ENCODE data around the gene B4GALNT2.

B4GALNT2 gene

GRCh38 chr17:49210158-49211029 lies 77.8 kb downstream of the B4GALNT2 start, which contains the start of the genes ABI3 and GNGT2:
Gene ABI3, plus strand, starts transcription at chr17:49210707. Its CDS starts 18 bp downstream, at chr17:49210725.
Gene GNGT2, minus strand, starts transcription at chr17:49210574. Its CDS starts 3,152 bp downstream, at chr17:49207422.
- peak in 14 of 51 donors; percentile 5 to 41 (median 22) for DNase-seq

GRCh38 chr17:49213399-49213798 lies 80.8 kb downstream of the B4GALNT2 start:
- DNase-seq = no peak

GRCh38 chr17:49213847-49214246 lies 81.3 kb downstream of the B4GALNT2 start:
- DNase-seq = no peak

- DNase-seq = peak in 5 of 51 donors; percentile 5 to 30 (median 8)
Measured at GRCh38 chr17:49214676-49215360, 82.2 kb downstream of the B4GALNT2 start.

- DNase-seq = no peak
Measured at GRCh38 chr17:49216482-49216881, 83.9 kb downstream of the B4GALNT2 start.

GRCh38 chr17:49216953-49217650 lies 84.5 kb downstream of the B4GALNT2 start:
- peak in 12 of 51 donors; percentile 6 to 37 (median 16) for DNase-seq

GRCh38 chr17:49217651-49218413 lies 85.3 kb downstream of the B4GALNT2 start:
- peak in 21 of 51 donors; percentile 11 to 48 (median 23) for DNase-seq

- DNase-seq = peak in 11 of 51 donors; percentile 2 to 30 (median 11)
Measured at GRCh38 chr17:49218941-49219913, 86.7 kb downstream of the B4GALNT2 start.

- no peak for DNase-seq
Measured at GRCh38 chr17:49219987-49220386, 87.4 kb downstream of the B4GALNT2 start.

GRCh38 chr17:49223168-49223516 lies 90.6 kb downstream of the B4GALNT2 start:
- DNase-seq = no peak

- peak in 22 of 51 donors; percentile 5 to 69 (median 32) for DNase-seq
Measured at GRCh38 chr17:49223517-49224197, 91.1 kb downstream of the B4GALNT2 start.

- peak in 1 of 51 donors; percentile 7 for DNase-seq
Measured at GRCh38 chr17:49224198-49224996, 91.8 kb downstream of the B4GALNT2 start.

GRCh38 chr17:49224997-49225337 lies 92.4 kb downstream of the B4GALNT2 start:
- no peak for DNase-seq

- no peak for DNase-seq
Measured at GRCh38 chr17:49225554-49226236, 93.1 kb downstream of the B4GALNT2 start.

Measured in hypothalamus (tissue), 51 donors.